ENCODE data around the gene SV2C. TPM values are rescaled to one million over a fixed set of nuclear protein-coding genes. Genes with fewer than 3 reads are reported as not detected.
"Not testable (repeated sequence)": the region's sequence is repeated elsewhere in the genome, so short reads cannot be mapped to it uniquely, and the experiment has no call there.

Gene SV2C
- total RNA-seq, 1 donor from 2014 or later: 17.8 TPM

GRCh38 chr5:76085243-76085579 is 2.0 kb downstream of the SV2C start:
- Mint-ChIP-seq H3K9me3 (ENCODE audit: unreplicated experiment) (peaks cover 9% of the 10 kb centered on the region), H3K4me1 (ENCODE audit: low read depth, unreplicated experiment) (peaks cover 6% of the 10 kb centered on the region), H3K4me3 (ENCODE audit: unreplicated experiment) (peak overlapping the region; percentile 90), H3K36me3 (ENCODE audit: unreplicated experiment) (no peaks in the 10 kb centered on the region), H3K27ac (ENCODE audit: unreplicated experiment) (peak overlapping the region; percentile 68), H3K27me3 (ENCODE audit: unreplicated experiment) (peaks cover 14% of the 10 kb centered on the region)
- no peak for TF ChIP-seq CTCF (IDR thresholded peaks at IDR 0.05; ENCODE audit: partially characterized antibody, unreplicated experiment)
- DNase-seq: no peak

GRCh38 chr5:76086095-76086494 is 2.9 kb downstream of the SV2C start:
- peaks cover 6% of the 10 kb centered on the region for H3K4me1 Mint-ChIP-seq (ENCODE audit: low read depth, unreplicated experiment)
- no peak for DNase-seq
- no peaks in the 10 kb centered on the region for H3K36me3 Mint-ChIP-seq (ENCODE audit: unreplicated experiment)
- peaks cover 9% of the 10 kb centered on the region for H3K9me3 Mint-ChIP-seq (ENCODE audit: unreplicated experiment)
- TF ChIP-seq CTCF (IDR thresholded peaks at IDR 0.05; ENCODE audit: partially characterized antibody, unreplicated experiment): no peak
- H3K4me3 Mint-ChIP-seq (ENCODE audit: unreplicated experiment): peak overlapping the region; percentile 90
- peaks cover 14% of the 10 kb centered on the region for H3K27me3 Mint-ChIP-seq (ENCODE audit: unreplicated experiment)
- peak overlapping the region; percentile 53 for H3K27ac Mint-ChIP-seq (ENCODE audit: unreplicated experiment)

GRCh38 chr5:76089156-76089555 is 6.0 kb downstream of the SV2C start:
- H3K4me3 Mint-ChIP-seq (ENCODE audit: unreplicated experiment); H3K27me3 Mint-ChIP-seq (ENCODE audit: unreplicated experiment); H3K36me3 Mint-ChIP-seq (ENCODE audit: unreplicated experiment); H3K9me3 Mint-ChIP-seq (ENCODE audit: unreplicated experiment); H3K27ac Mint-ChIP-seq (ENCODE audit: unreplicated experiment); DNase-seq; H3K4me1 Mint-ChIP-seq (ENCODE audit: low read depth, unreplicated experiment): not testable (repeated sequence)

- no peak overlapping the region for H3K27ac Mint-ChIP-seq (ENCODE audit: unreplicated experiment)
- H3K36me3 Mint-ChIP-seq (ENCODE audit: unreplicated experiment): no peaks in the 10 kb centered on the region
- no peak overlapping the region for H3K4me3 Mint-ChIP-seq (ENCODE audit: unreplicated experiment)
- H3K4me1 Mint-ChIP-seq (ENCODE audit: low read depth, unreplicated experiment): peaks cover 4% of the 10 kb centered on the region
- peaks cover 1% of the 10 kb centered on the region for H3K9me3 Mint-ChIP-seq (ENCODE audit: unreplicated experiment)
- DNase-seq: no peak
- TF ChIP-seq CTCF (IDR thresholded peaks at IDR 0.05; ENCODE audit: partially characterized antibody, unreplicated experiment): no peak
- H3K27me3 Mint-ChIP-seq (ENCODE audit: unreplicated experiment): peaks cover 2% of the 10 kb centered on the region
Observed at GRCh38 chr5:76091351-76091750, 8.2 kb downstream of the SV2C start.

GRCh38 chr5:76099286-76099702 is 16.1 kb downstream of the SV2C start:
- Mint-ChIP-seq H3K27me3 (ENCODE audit: unreplicated experiment) (no peaks in the 10 kb centered on the region), H3K27ac (ENCODE audit: unreplicated experiment) (no peak overlapping the region), H3K9me3 (ENCODE audit: unreplicated experiment) (no peaks in the 10 kb centered on the region), H3K4me1 (ENCODE audit: low read depth, unreplicated experiment) (no peaks in the 10 kb centered on the region), H3K4me3 (ENCODE audit: unreplicated experiment) (no peak overlapping the region), H3K36me3 (ENCODE audit: unreplicated experiment) (no peaks in the 10 kb centered on the region)
- DNase-seq: no peak
- TF ChIP-seq CTCF (IDR thresholded peaks at IDR 0.05; ENCODE audit: partially characterized antibody, unreplicated experiment): no peak

- Mint-ChIP-seq H3K4me1 (ENCODE audit: low read depth, unreplicated experiment) (no peaks in the 10 kb centered on the region), H3K27me3 (ENCODE audit: unreplicated experiment) (no peaks in the 10 kb centered on the region), H3K27ac (ENCODE audit: unreplicated experiment) (no peak overlapping the region)
Observed at GRCh38 chr5:76099756-76100155, 16.6 kb downstream of the SV2C start.

More at GRCh38 chr5:76099756-76100155, 16.6 kb downstream of the SV2C start:
- H3K4me3 Mint-ChIP-seq (ENCODE audit: unreplicated experiment): no peak overlapping the region
- no peak for DNase-seq
- H3K36me3 Mint-ChIP-seq (ENCODE audit: unreplicated experiment): no peaks in the 10 kb centered on the region
- no peak for TF ChIP-seq CTCF (IDR thresholded peaks at IDR 0.05; ENCODE audit: partially characterized antibody, unreplicated experiment)
- H3K9me3 Mint-ChIP-seq (ENCODE audit: unreplicated experiment): no peaks in the 10 kb centered on the region

All from glutamatergic neuron (in vitro differentiated cells).